Limb (tissue), 2 donors: Measurements from ENCODE around the gene NPR3.
"Not testable (repeated sequence)": the region's sequence is repeated elsewhere in the genome, so short reads cannot be mapped to it uniquely, and the experiment has no call there.

Experiments used
- DNase-seq, 2 donors: peaks; one replicate each; pipeline ENCODE4 v3.0.0-alpha.2; 2016; ENCODE audit errors: extremely low spot score in 2 of 2

NPR3 gene

GRCh38 chr5:32760091-32760509 is 49.0 kb downstream of the NPR3 start:
- no peak for DNase-seq

- no peak for DNase-seq
These were observed 54.1 kb downstream of the NPR3 start for GRCh38 chr5:32765266-32765665.

GRCh38 chr5:32767948-32768467 is 56.9 kb downstream of the NPR3 start:
- DNase-seq, result no peak

- no peak for DNase-seq
These were observed 58.6 kb downstream of the NPR3 start for GRCh38 chr5:32769711-32770110.

- no peak for DNase-seq
These were observed 59.3 kb downstream of the NPR3 start for GRCh38 chr5:32770444-32770843.

- DNase-seq, result no peak
These were observed 59.9 kb downstream of the NPR3 start for GRCh38 chr5:32771037-32771436.

- no peak for DNase-seq
These were observed 62.8 kb downstream of the NPR3 start for GRCh38 chr5:32773944-32774343.

GRCh38 chr5:32776200-32776599 is 65.1 kb downstream of the NPR3 start:
- no peak for DNase-seq

GRCh38 chr5:32777222-32777621 is 66.1 kb downstream of the NPR3 start:
- DNase-seq, result no peak

- no peak for DNase-seq
These were observed 66.6 kb downstream of the NPR3 start for GRCh38 chr5:32777733-32778132.

- no peak for DNase-seq
These were observed 67.3 kb downstream of the NPR3 start for GRCh38 chr5:32778403-32778802.

- DNase-seq, result no peak
These were observed 68.8 kb downstream of the NPR3 start for GRCh38 chr5:32779754-32780415.

GRCh38 chr5:32780508-32780919 is 69.4 kb downstream of the NPR3 start:
- no peak for DNase-seq

GRCh38 chr5:32783661-32784060 is 72.5 kb downstream of the NPR3 start:
- no peak for DNase-seq

- DNase-seq, result peak in 1 of 2 donors; percentile 34
These were observed 74.6 kb downstream of the NPR3 start for GRCh38 chr5:32785611-32786254.

- no peak for DNase-seq
These were observed 75.2 kb downstream of the NPR3 start for GRCh38 chr5:32786311-32786710.

- DNase-seq, result no peak
These were observed 79.4 kb downstream of the NPR3 start for GRCh38 chr5:32790411-32790951.

- no peak for DNase-seq
These were observed 80.6 kb downstream of the NPR3 start for GRCh38 chr5:32791536-32792243.

GRCh38 chr5:32794086-32794485 is 83.0 kb downstream of the NPR3 start:
- DNase-seq, result no peak

GRCh38 chr5:32802764-32803163 is 91.6 kb downstream of the NPR3 start:
- DNase-seq, result no peak

GRCh38 chr5:32803656-32804055 is 92.5 kb downstream of the NPR3 start:
- no peak for DNase-seq

GRCh38 chr5:32805462-32805861 is 94.3 kb downstream of the NPR3 start:
- not testable (repeated sequence) for DNase-seq
